Measurements from ENCODE around the gene TLCD2. TPM values are rescaled to one million over a fixed set of nuclear protein-coding genes. Genes with fewer than 3 reads are reported as not detected.

TLCD2 gene
- total and polyA plus RNA-seq, 2 of the 13 experiments (the other 11 are each of a cell fraction or from before 2014, with no cell fraction given), result 0.90 to 1.1 TPM

DNA sequence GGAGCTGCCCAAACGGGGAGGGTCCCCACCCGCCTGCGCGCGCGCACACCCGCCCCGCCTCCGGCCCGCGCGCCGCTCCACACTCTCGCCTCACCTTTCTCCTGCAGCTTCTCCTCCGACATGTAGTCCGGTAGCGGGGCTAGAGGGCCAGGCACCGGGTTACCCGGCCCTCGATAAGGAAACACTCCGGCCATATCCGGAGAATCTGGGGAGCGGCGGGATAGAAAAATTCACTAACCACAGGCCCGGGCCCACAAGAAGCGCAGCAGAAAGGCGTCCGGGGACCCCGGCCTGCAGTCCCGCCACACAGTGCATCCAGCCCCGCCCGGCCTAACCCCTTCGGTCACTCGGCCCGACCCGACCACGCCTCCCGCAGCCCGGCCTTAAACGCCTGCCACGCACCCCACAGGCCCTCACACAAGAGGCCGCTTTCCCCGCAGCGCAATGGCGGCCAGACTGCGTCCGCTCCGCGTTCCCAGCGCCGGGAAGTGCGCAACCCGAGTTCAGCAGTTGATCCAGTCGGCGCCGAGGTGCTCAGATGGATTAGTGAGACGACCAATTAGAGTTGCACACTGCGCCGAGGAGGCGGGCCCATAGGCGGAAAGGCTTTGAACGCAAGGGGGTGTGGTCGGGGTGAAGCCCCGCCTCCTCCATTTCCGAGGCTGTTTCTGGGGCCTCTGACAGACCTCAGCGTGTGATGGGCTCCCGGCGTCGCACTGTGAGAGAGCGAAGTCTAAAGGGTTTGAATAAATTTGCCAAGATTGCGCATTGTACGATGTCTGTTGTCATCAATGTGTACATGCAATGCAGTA lies 25.6 kb downstream of the TLCD2 start, which contains the start of gene PRPF8 (continued):
- TF ChIP-seq HNF4G (IDR thresholded peaks at IDR 0.05; ENCODE audit: borderline replicate concordance, low read depth, low read length) (0 out of 2 replicates have a peak, but pooled peaks have one; percentile 2), HNF4G (CRISPR knock-in tag; IDR thresholded peaks at IDR 0.05; ENCODE audit: borderline replicate concordance, low read depth) (no peak), GPN1 (CRISPR knock-in tag; IDR thresholded peaks at IDR 0.05; ENCODE audit: borderline replicate concordance) (no peak), FIP1L1 (IDR thresholded peaks at IDR 0.05; ENCODE audit: borderline replicate concordance, insufficient read depth, low read depth, low read length) (no peak), MAFF (IDR thresholded peaks at IDR 0.05; ENCODE audit: low read depth, low read length) (no peak), NFIB (CRISPR knock-in tag; IDR thresholded peaks at IDR 0.05; ENCODE audit: borderline replicate concordance) (no peak), ZFYVE20 (CRISPR knock-in tag; IDR thresholded peaks at IDR 0.05; ENCODE audit: borderline replicate concordance, low read depth) (no peak), ZSCAN21 (CRISPR knock-in tag; IDR thresholded peaks at IDR 0.05; ENCODE audit: borderline replicate concordance) (peak; percentile 44; the same call in 1 of the 2 replicates), ZNF24 (IDR thresholded peaks at IDR 0.05) (peak; percentile 93; the same call in 1 of the 2 replicates), ZNF850 (CRISPR knock-in tag; conservative IDR thresholded peaks at IDR 0.05) (no peak), ZNF326 (CRISPR knock-in tag; IDR thresholded peaks at IDR 0.05; ENCODE audit: borderline replicate concordance) (no peak), RORA (CRISPR knock-in tag; IDR thresholded peaks at IDR 0.05) (no peak)
- TF ChIP-seq, protein P1, sequence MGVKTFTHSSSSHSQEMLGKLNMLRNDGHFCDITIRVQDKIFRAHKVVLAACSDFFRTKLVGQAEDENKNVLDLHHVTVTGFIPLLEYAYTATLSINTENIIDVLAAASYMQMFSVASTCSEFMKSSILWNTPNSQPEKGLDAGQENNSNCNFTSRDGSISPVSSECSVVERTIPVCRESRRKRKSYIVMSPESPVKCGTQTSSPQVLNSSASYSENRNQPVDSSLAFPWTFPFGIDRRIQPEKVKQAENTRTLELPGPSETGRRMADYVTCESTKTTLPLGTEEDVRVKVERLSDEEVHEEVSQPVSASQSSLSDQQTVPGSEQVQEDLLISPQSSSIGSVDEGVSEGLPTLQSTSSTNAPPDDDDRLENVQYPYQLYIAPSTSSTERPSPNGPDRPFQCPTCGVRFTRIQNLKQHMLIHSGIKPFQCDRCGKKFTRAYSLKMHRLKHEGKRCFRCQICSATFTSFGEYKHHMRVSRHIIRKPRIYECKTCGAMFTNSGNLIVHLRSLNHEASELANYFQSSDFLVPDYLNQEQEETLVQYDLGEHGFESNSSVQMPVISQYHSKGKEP (CRISPR knock-in tag; IDR thresholded peaks at IDR 0.05), result no peak; the same call in 1 of the 2 replicates
- TF ChIP-seq, protein P2, sequence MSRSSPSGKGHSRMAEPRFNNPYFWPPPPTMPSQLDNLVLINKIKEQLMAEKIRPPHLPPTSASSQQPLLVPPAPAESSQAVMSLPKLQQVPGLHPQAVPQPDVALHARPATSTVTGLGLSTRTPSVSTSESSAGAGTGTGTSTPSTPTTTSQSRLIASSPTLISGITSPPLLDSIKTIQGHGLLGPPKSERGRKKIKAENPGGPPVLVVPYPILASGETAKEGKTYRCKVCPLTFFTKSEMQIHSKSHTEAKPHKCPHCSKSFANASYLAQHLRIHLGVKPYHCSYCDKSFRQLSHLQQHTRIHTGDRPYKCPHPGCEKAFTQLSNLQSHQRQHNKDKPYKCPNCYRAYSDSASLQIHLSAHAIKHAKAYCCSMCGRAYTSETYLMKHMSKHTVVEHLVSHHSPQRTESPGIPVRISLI (CRISPR knock-in tag; IDR thresholded peaks at IDR 0.05; ENCODE audit: borderline replicate concordance), result no peak
- TF ChIP-seq, protein P3, sequence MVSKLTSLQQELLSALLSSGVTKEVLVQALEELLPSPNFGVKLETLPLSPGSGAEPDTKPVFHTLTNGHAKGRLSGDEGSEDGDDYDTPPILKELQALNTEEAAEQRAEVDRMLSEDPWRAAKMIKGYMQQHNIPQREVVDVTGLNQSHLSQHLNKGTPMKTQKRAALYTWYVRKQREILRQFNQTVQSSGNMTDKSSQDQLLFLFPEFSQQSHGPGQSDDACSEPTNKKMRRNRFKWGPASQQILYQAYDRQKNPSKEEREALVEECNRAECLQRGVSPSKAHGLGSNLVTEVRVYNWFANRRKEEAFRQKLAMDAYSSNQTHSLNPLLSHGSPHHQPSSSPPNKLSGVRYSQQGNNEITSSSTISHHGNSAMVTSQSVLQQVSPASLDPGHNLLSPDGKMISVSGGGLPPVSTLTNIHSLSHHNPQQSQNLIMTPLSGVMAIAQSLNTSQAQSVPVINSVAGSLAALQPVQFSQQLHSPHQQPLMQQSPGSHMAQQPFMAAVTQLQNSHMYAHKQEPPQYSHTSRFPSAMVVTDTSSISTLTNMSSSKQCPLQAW (CRISPR knock-in tag; IDR thresholded peaks at IDR 0.05), result no peak; the same call in none of the 2 replicates
- TF ChIP-seq, protein P4, sequence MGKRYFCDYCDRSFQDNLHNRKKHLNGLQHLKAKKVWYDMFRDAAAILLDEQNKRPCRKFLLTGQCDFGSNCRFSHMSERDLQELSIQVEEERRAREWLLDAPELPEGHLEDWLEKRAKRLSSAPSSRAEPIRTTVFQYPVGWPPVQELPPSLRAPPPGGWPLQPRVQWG (CRISPR knock-in tag; IDR thresholded peaks at IDR 0.05; ENCODE audit: borderline replicate concordance, low read depth), result no peak
- TF ChIP-seq, protein P5, sequence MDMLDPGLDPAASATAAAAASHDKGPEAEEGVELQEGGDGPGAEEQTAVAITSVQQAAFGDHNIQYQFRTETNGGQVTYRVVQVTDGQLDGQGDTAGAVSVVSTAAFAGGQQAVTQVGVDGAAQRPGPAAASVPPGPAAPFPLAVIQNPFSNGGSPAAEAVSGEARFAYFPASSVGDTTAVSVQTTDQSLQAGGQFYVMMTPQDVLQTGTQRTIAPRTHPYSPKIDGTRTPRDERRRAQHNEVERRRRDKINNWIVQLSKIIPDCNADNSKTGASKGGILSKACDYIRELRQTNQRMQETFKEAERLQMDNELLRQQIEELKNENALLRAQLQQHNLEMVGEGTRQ (IDR thresholded peaks at IDR 0.05; ENCODE audit: low read depth, low read length), result no peak
- TF ChIP-seq, protein P5 (CRISPR knock-in tag; IDR thresholded peaks at IDR 0.05; ENCODE audit: borderline replicate concordance), result no peak
- TF ChIP-seq, protein P6, sequence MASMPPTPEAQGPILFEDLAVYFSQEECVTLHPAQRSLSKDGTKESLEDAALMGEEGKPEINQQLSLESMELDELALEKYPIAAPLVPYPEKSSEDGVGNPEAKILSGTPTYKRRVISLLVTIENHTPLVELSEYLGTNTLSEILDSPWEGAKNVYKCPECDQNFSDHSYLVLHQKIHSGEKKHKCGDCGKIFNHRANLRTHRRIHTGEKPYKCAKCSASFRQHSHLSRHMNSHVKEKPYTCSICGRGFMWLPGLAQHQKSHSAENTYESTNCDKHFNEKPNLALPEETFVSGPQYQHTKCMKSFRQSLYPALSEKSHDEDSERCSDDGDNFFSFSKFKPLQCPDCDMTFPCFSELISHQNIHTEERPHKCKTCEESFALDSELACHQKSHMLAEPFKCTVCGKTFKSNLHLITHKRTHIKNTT (CRISPR knock-in tag; IDR thresholded peaks at IDR 0.05), result no peak

Measured in HepG2 (cell line).